MM.1S (cell line): ENCODE data around the gene CIB2.
A peak's percentile ranks its signal among the peaks of the same experiment; 100 is the strongest.

Source experiments
- DNase-seq: peaks from one replicate; pipeline ENCODE4 v3.0.0-alpha.2; 2015
- H2AFZ ChIP-seq: fragments of 300-600 bp; sonication (generic); 2 replicates; pipeline ENCODE4 v1.6.0; 2016; ENCODE audit warnings: antibody characterized with exemption, low read length
- H3F3A ChIP-seq: fragments of 300-600 bp; sonication (generic); 2 replicates; pipeline ENCODE4 v1.6.1; 2016; ENCODE audit warnings: mild to moderate bottlenecking, antibody characterized with exemption, low read length, moderate library complexity, mixed read lengths; ENCODE audit not compliant: insufficient read depth
- H3K27ac ChIP-seq: fragments of 300-600 bp; sonication (generic); 2 replicates; pipeline ENCODE4 v1.5.1; 2016; ENCODE audit warnings: mild to moderate bottlenecking, low read length
- H3K27me3 ChIP-seq: fragments of 300-600 bp; sonication (generic); replicated peaks from 2 replicates; pipeline ENCODE4 v1.6.0; 2016; ENCODE audit warnings: low read length; ENCODE audit not compliant: insufficient read depth
- H3K36me3 ChIP-seq: fragments of 300-600 bp; sonication (generic); replicated peaks from 2 replicates; pipeline ENCODE4 v1.6.1; 2016; ENCODE audit warnings: mild to moderate bottlenecking, low read length, mixed read lengths; ENCODE audit not compliant: insufficient read depth
- H3K4me1 ChIP-seq: fragments of 300-600 bp; sonication (generic); 2 replicates; pipeline ENCODE4 v1.6.1; 2016; ENCODE audit warnings: low read length, mixed read lengths
- H3K4me2 ChIP-seq: fragments of 300-600 bp; sonication (generic); 2 replicates; pipeline ENCODE4 v1.6.0; 2016; ENCODE audit warnings: low read depth, low read length
- H3K4me3 ChIP-seq: fragments of 300-600 bp; sonication (generic); 2 replicates; pipeline ENCODE4 v1.5.1; 2016; ENCODE audit warnings: low read length, mixed read lengths
- H3K79me2 ChIP-seq: fragments of 300-600 bp; sonication (generic); 2 replicates; pipeline ENCODE4 v1.6.1; 2016; ENCODE audit warnings: mixed run types, low read length, mixed read lengths
- H3K9ac ChIP-seq: fragments of 300-600 bp; sonication (generic); 2 replicates; pipeline ENCODE4 v1.6.1; 2016; ENCODE audit warnings: low read length, mixed read lengths
- H3K9me2 ChIP-seq: fragments of 300-600 bp; sonication (generic); replicated peaks from 2 replicates; pipeline ENCODE4 v1.6.1; 2016; ENCODE audit warnings: mild to moderate bottlenecking, low read length, mixed read lengths; ENCODE audit not compliant: insufficient read depth
- H3K9me3 ChIP-seq: fragments of 300-600 bp; sonication (generic); replicated peaks from 2 replicates; pipeline ENCODE4 v1.6.1; 2016; ENCODE audit warnings: mild to moderate bottlenecking, low read length, mixed read lengths; ENCODE audit not compliant: insufficient read depth
- H4K20me1 ChIP-seq: fragments of 300-600 bp; sonication (generic); 2 replicates; pipeline ENCODE4 v1.6.1; 2016; ENCODE audit warnings: mild to moderate bottlenecking, low read length, moderate library complexity, mixed read lengths; ENCODE audit not compliant: insufficient read depth
- CTCF ChIP-seq: fragments of 300-600 bp; sonication (generic); IDR thresholded peaks from 2 replicates; pipeline ENCODE4 v1.5.1; 2016; ENCODE audit warnings: antibody characterized with exemption, low read length, mixed read lengths
- EZH2 ChIP-seq: fragments of 300-600 bp; sonication (generic); optimal IDR thresholded peaks from 2 replicates; pipeline ENCODE3; 2017; ENCODE audit warnings: low read depth, mild to moderate bottlenecking, antibody characterized with exemption, low read length, mixed read lengths
- EZH2phosphoT487 ChIP-seq: fragments of 300-600 bp; sonication (generic); IDR thresholded peaks from 2 replicates; pipeline ENCODE4 v1.6.1; 2018; ENCODE audit warnings: antibody characterized with exemption, low read length

The CIB2 gene

GRCh38 chr15:78088773-78089080 lies 42.5 kb downstream of the CIB2 start:
- Histone ChIP-seq H3K79me2 (no peaks in the 10 kb centered on the region), H3K9ac (no peak overlapping the region), H3K27me3 (no peaks in the 10 kb centered on the region), H4K20me1 (no peaks in the 10 kb centered on the region), H3K27ac (no peak overlapping the region), H3K9me3 (no peaks in the 10 kb centered on the region), H3K4me2 (no peak overlapping the region), H3K4me3 (no peak overlapping the region), H3F3A (no peaks in the 10 kb centered on the region), H3K4me1 (peaks cover 22% of the 10 kb centered on the region), H2AFZ (no peak overlapping the region), H3K9me2 (no peaks in the 10 kb centered on the region), H3K36me3 (no peaks in the 10 kb centered on the region)
- no peak for DNase-seq
- TF ChIP-seq EZH2phosphoT487 (no peak), EZH2 (no peak), CTCF (no peak)

GRCh38 chr15:78087951-78088772 lies 43.1 kb downstream of the CIB2 start:
- H3K4me1 ChIP-seq: peaks cover 23% of the 10 kb centered on the region
- no peaks in the 10 kb centered on the region for H4K20me1 ChIP-seq
- no peak overlapping the region for H3K9ac ChIP-seq
- H3K4me2 ChIP-seq: peak overlapping the region; percentile 17; the same call in 1 of the 2 replicates
- no peaks in the 10 kb centered on the region for H3K27me3 ChIP-seq
- no peaks in the 10 kb centered on the region for H3F3A ChIP-seq
- no peaks in the 10 kb centered on the region for H3K79me2 ChIP-seq
- no peaks in the 10 kb centered on the region for H3K36me3 ChIP-seq
- H3K9me2 ChIP-seq: no peaks in the 10 kb centered on the region
- no peaks in the 10 kb centered on the region for H3K9me3 ChIP-seq
- H2AFZ ChIP-seq: no peak overlapping the region
- DNase-seq: peak; percentile 66
- no peak for TF ChIP-seq CTCF
- TF ChIP-seq EZH2: no peak
- TF ChIP-seq EZH2phosphoT487: no peak
- H3K27ac ChIP-seq: no peak overlapping the region; the same call in 1 of the 2 replicates
- H3K4me3 ChIP-seq: no peak overlapping the region

- H3K4me3 ChIP-seq: no peak overlapping the region
- H3K36me3 ChIP-seq: no peaks in the 10 kb centered on the region
- H3K9me3 ChIP-seq: no peaks in the 10 kb centered on the region
- H3K27me3 ChIP-seq: no peaks in the 10 kb centered on the region
- no peaks in the 10 kb centered on the region for H3K9me2 ChIP-seq
- TF ChIP-seq CTCF: no peak
- no peak for TF ChIP-seq EZH2
- TF ChIP-seq EZH2phosphoT487: no peak
- no peaks in the 10 kb centered on the region for H3F3A ChIP-seq
- no peak overlapping the region for H3K4me2 ChIP-seq
- peaks cover 23% of the 10 kb centered on the region for H3K4me1 ChIP-seq
- DNase-seq: no peak
- H3K79me2 ChIP-seq: no peaks in the 10 kb centered on the region
- H2AFZ ChIP-seq: no peak overlapping the region
- H4K20me1 ChIP-seq: no peaks in the 10 kb centered on the region
- H3K27ac ChIP-seq: no peak overlapping the region
- H3K9ac ChIP-seq: no peak overlapping the region
Measured at GRCh38 chr15:78085928-78086327, 45.3 kb downstream of the CIB2 start.
